Middle frontal gyrus (tissue), 1 donor: ENCODE results near the gene CRLF2.
"Not testable (repeated sequence)": the region's sequence is repeated elsewhere in the genome, so short reads cannot be mapped to it uniquely, and the experiment has no call there.

Source experiments
- DNase-seq: peaks from one replicate; pipeline ENCODE4 v3.0.0-alpha.2; 2015; ENCODE audit warnings: low spot score; ENCODE audit errors: extremely low spot score

The CRLF2 gene

GRCh38 chrX:1169189-1169588 lies 43.3 kb downstream of the CRLF2 start:
- no peak for DNase-seq

- DNase-seq = no peak
These were observed 44.4 kb downstream of the CRLF2 start for GRCh38 chrX:1167918-1168481.

DNA sequence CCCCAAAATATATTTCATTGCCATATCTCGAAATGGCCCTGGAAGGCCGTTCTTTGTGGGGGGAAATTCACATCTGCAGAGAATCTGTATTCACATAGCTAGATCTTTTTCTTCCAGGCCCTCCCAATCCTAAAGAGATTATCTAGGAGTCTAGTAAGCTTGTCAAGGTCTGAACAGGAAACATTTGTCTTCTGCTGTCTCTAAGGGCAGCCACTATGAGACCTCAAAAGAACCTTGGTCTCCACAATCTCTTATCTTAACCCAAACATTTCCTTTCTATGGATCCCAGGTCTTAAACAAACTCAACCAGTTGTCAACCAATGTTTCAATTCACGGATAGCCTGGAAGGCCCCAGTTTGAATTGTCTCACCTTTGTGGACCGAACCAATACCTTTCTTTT lies 45.0 kb downstream of the CRLF2 start:
- DNase-seq = no peak

GRCh38 chrX:1165535-1166196 lies 46.8 kb downstream of the CRLF2 start:
- no peak for DNase-seq

GRCh38 chrX:1164322-1165288 lies 47.8 kb downstream of the CRLF2 start:
- DNase-seq = no peak

DNA sequence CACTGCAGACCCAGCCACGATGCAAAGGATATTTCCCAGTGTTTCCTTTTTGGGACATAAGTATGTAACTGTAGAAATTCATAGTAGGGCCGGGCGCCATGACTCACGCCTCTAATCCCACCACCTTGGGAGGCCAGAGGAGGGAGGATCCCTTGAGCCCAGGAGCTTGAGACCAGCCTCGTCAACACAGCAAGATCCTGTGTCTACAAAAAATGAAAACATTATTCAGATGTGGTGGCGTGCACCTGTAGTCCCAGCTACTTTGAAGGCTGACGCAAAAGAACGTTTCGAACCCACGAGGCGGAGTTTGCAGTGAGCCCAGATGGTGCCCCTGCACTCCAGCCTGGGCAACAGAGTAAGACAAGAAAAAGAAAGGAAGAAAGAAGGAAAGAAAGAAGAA lies 49.2 kb downstream of the CRLF2 start:
- DNase-seq = no peak

- DNase-seq = no peak
These were observed 50.1 kb downstream of the CRLF2 start for GRCh38 chrX:1162119-1162916.

DNA sequence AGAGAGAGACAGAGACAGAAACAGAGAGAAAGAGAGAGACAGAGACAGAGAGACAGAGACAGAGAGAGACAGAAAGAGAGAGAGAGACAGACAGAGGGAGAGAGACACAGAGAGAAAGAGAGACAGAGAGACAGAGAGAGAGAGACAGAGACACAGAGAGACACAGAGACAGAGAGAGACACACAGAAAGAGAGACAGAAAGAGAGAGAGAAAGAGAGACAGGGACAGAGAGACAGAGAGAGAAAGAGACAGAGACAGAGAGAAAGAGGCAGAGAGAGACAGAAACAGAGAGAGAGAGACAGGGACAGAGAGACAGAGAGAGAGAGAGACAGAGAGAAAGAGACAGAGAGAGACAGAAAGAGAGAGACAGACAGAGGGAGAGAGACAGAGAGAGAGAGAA lies 52.9 kb downstream of the CRLF2 start:
- no peak for DNase-seq

GRCh38 chrX:1156681-1157455 lies 55.6 kb downstream of the CRLF2 start:
- not testable (repeated sequence) for DNase-seq

- DNase-seq = no peak
These were observed 58.5 kb downstream of the CRLF2 start for GRCh38 chrX:1153940-1154339.

- DNase-seq = no peak
These were observed 60.4 kb downstream of the CRLF2 start for GRCh38 chrX:1152090-1152489.

GRCh38 chrX:1151378-1152077 lies 60.9 kb downstream of the CRLF2 start:
- no peak for DNase-seq

- DNase-seq = no peak
These were observed 61.7 kb downstream of the CRLF2 start for GRCh38 chrX:1150569-1151347.

DNA sequence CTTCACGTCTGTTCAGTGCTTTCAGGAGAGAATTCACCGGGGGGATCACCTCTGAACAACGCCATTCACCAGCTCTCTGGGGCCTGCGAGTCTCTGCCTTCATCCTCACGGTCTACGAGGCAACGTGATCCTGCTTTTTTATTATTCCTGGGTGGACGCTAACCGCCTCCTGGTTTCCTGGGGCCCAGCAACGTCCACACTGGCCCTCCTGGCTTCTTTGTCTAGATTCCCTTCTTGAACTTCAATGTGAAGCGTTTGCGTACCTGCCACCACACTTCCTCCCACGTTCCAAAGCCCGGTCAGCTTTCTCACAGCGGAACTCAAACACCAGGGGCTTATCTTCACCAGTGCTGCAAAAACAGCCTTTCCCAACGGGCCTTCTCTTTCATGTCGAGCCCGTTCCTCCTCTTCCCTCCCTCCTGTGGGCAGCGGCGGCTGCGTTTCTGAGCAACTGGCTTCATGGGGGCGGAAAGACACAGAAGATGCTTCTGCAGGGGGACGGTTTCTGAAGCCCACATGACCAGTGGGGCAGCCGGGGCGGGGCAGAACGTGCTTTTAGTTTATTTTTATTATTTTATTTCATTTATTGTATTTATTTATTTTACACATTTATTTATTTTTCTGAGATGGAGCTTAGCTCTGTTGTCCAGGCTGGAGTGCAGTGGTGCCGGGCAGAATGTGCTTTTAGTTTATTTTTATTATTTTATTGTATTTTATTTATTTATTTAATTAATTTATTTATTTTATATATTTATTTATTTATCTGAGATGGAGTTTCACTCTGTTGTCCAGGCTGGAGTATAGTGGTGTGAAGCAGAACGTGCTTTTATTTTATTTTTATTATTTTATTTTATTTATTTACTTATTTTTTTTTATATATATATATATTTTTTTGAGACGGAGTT lies 64.6 kb downstream of the CRLF2 start:
- DNase-seq = no peak

DNA sequence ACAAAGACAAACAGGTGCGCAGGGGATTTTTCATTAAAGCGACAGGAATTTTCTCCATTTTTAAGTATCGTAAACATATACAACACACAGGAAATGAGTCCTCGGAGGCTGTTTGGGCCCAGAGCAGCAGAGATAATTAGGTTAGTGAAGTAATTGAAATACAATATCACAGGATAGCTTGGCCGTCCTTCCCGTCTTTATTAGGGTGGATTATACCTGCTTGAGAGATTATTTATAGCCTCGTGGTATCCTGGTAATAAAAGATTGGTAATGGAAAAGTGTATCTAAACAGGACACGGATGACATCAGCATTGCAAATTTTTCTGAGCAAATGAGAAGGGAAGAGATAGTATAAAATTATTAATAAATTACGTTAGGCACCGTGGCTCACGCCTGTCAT lies 68.2 kb downstream of the CRLF2 start:
- no peak for DNase-seq
